Right renal pelvis (tissue), 4 donors: ENCODE measurements around the gene OR2T6. TPM values are rescaled to one million over a fixed set of nuclear protein-coding genes. Genes with fewer than 3 reads are reported as not detected.
"Not testable (repeated sequence)": the region's sequence is repeated elsewhere in the genome, so short reads cannot be mapped to it uniquely, and the experiment has no call there.

Experiments
- DNase-seq, 4 donors: peaks; one replicate each; pipeline ENCODE4 v3.0.0-alpha.2; 2013; ENCODE audit warnings: low read depth in 4 of 4, low spot score in 3 of 4, missing footprints in 1 of 4
- polyA plus RNA-seq, 4 donors: library from polyadenylated mRNA; unstranded; fragments of 120-200 nt; gene quantifications; one replicate each; pipeline ENCODE4 v1.2.1, GENCODE V29; 2013; ENCODE audit not compliant: insufficient read length in 4 of 4

The OR2T6 gene
- polyA plus RNA-seq, 4 donors, result 0.05 to 0.34 (median 0.10) TPM

- not testable (repeated sequence) for DNase-seq
Measured at GRCh38 chr1:248431683-248432082, 56.1 kb downstream of the OR2T6 start.

DNA sequence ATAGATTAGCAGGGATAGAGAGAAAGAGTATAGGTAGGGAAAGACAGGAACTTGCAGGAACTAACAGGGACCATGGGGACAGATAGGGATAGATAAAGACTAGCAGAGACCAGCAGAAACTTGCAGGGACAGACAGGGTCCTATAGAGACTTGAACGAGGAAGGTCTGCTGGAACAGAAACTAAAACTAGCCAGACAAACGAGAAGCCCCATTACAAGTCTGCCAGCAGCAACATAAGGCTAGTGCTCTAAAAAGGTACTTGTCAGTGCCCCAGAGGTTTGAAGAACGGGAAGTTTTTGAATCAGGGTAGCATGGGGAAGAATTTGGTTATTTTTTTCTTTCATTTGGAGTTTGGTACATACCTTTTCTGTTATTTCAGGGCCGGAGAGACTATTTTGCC lies 56.7 kb downstream of the OR2T6 start:
- not testable (repeated sequence) for DNase-seq

DNA sequence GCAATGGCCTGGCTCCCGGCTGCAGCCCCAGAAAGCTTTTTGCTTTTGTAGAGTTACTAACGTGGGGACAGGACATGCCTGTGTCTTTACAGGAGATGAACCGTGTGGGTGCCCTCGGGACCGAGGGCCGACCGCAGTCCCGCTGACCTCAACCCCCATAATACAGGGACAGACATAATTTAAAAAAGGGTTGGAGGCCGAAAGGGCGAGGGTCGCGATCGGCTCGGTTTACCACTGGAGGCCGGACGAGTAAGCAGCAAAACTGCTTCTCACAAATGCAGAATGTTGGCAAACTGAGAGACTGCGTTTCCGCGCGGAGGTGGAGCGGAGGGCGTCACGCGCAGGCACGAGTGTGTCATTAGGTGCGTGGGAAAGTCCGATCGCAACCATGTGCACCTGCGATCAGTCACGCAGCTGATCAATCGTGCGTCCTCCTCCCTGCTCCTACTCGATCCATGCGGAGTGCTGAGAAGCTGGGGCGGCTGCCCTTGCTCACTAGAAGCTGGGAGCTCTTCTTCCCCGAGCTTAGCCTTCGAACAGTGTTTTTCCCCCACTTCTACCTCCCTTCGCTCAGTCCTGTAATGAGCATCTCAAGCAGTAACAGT lies 58.4 kb downstream of the OR2T6 start:
- not testable (repeated sequence) for DNase-seq

- DNase-seq, result not testable (repeated sequence)
Measured at GRCh38 chr1:248434913-248435312, 59.4 kb downstream of the OR2T6 start.

DNA sequence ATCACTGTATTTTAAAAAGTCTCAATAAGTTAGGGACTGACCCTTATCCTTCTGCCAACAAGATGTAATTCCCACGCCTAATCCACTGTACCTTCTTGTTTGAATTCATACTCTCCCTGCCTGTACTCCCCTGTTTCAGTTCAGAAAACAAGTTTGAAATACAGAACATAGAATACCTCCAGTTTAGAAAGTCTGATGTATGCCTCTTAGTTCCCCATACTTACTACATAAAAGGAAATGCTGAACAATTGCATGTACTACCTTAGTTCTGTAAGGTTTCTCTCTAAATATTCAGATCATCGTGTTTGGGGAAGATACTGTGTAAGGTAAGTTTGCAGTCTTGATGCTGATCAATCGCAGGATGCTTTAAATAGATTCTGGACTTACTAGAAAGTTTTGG lies 60.8 kb downstream of the OR2T6 start:
- DNase-seq, result not testable (repeated sequence)

- DNase-seq, result not testable (repeated sequence)
Measured at GRCh38 chr1:248438668-248439067, 63.1 kb downstream of the OR2T6 start.

- not testable (repeated sequence) for DNase-seq
Measured at GRCh38 chr1:248439283-248439682, 63.7 kb downstream of the OR2T6 start.

Other genes with a start within 250 kb of the OR2T6 start
- gene OR2M5, start 230.6 kb upstream of the OR2T6 start, polyA plus RNA-seq, result not detected
- gene OR2M2, start 200.9 kb upstream of the OR2T6 start, polyA plus RNA-seq, result not detected
- gene OR2M3, start 178.5 kb upstream of the OR2T6 start, polyA plus RNA-seq, result under 1 TPM; 0.01 to 0.04 (median 0.03) TPM
- under 1 TPM in 3 of 4 donors, not detected in 1; 0.03 to 0.04 (median 0.04) TPM for gene OR2M4, start 144.3 kb upstream of the OR2T6 start, polyA plus RNA-seq
- not detected for gene OR2T33, start 97.8 kb upstream of the OR2T6 start, polyA plus RNA-seq
- gene OR2T12, start 72.3 kb upstream of the OR2T6 start, polyA plus RNA-seq, result under 1 TPM in 2 of 4 donors, not detected in 2; 0.01 to 0.04 TPM
- not detected for gene OR2M7, start 51.2 kb upstream of the OR2T6 start, polyA plus RNA-seq
- gene OR14C36, start 27.0 kb upstream of the OR2T6 start, polyA plus RNA-seq, result not detected
- not detected for gene OR2T4, start 14.1 kb upstream of the OR2T6 start, polyA plus RNA-seq
- not detected for gene OR2T1, start 27.3 kb downstream of the OR2T6 start, polyA plus RNA-seq
- under 1 TPM in 1 of 4 donors, not detected in 3; 0.01 TPM for gene OR2T2, start 69.9 kb downstream of the OR2T6 start, polyA plus RNA-seq
- gene OR2T3, start 97.6 kb downstream of the OR2T6 start, polyA plus RNA-seq, result not detected
- gene OR2T5, start 112.8 kb downstream of the OR2T6 start, polyA plus RNA-seq, result under 1 TPM in 1 of 4 donors, not detected in 3; 0.03 TPM
- under 1 TPM in 2 of 4 donors, not detected in 2; 0.03 TPM for gene OR2G6, start 132.3 kb downstream of the OR2T6 start, polyA plus RNA-seq
- not detected for gene OR2T29, start 187.0 kb downstream of the OR2T6 start, polyA plus RNA-seq
- not detected for gene OR2T34, start 199.0 kb downstream of the OR2T6 start, polyA plus RNA-seq
- under 1 TPM; 0.10 to 0.26 (median 0.18) TPM for gene OR2T10, start 222.0 kb downstream of the OR2T6 start, polyA plus RNA-seq